Thyroid gland (tissue), 4 donors: Measurements from ENCODE around the gene CHTF18. TPM values are rescaled to one million over a fixed set of nuclear protein-coding genes. Genes with fewer than 3 reads are reported as not detected.

Experiments
- DNase-seq, 2 donors: peaks; one replicate each; pipeline ENCODE4 v3.0.0-alpha.2; 2019
- H3K27ac ChIP-seq, 3 donors: fragments of 200-600 bp; sonication (generic); 1 replicate in 2 of 3; 2 replicates in 1 of 3; pipeline ENCODE4 v1.5.1; 2016 to 2019; ENCODE audit warnings: mild to moderate bottlenecking in 1 of 3, moderate library complexity in 1 of 3
- H3K27me3 ChIP-seq: fragments of 200-600 bp; sonication (generic); one replicate; pipeline ENCODE4 v1.5.1; 2019
- H3K36me3 ChIP-seq, 2 donors: fragments of 200-600 bp; sonication (generic); one replicate each; pipeline ENCODE4 v1.5.1; 2016 to 2019
- H3K4me1 ChIP-seq, 2 donors: fragments of 200-600 bp; sonication (generic); one replicate each; pipeline ENCODE4 v1.5.1; 2017 to 2019
- H3K4me3 ChIP-seq, 3 donors: fragments of 200-600 bp; sonication (generic); replicated peaks in 1 of 3; 1 replicate in 2 of 3; 2 replicates in 1 of 3; pipeline ENCODE4 v1.5.1; 2016; ENCODE audit warnings: mild to moderate bottlenecking in 1 of 3
- H3K9me3 ChIP-seq: fragments of 200-600 bp; sonication (generic); one replicate; pipeline ENCODE4 v1.5.1; 2017
- CTCF ChIP-seq, 6 experiments: fragments of 200-600 bp in 3 of 6; fragments of 450-650 bp in 3 of 6; sonication (generic) in 3 of 6; IDR thresholded peaks; one replicate each; pipeline ENCODE4 v1.5.1; 2016 to 2019; ENCODE audit warnings: antibody characterized with exemption in 6 of 6, mild to moderate bottlenecking in 2 of 6, inconsistent platforms in 1 of 6, moderate library complexity in 1 of 6
- POLR2A ChIP-seq, 2 donors: fragments of 450-650 bp; IDR thresholded peaks; one replicate each; pipeline ENCODE4 v1.6.1; 2017; ENCODE audit warnings: antibody characterized with exemption in 2 of 2, mild to moderate bottlenecking in 2 of 2, moderate library complexity in 1 of 2
- WGBS, 2 donors: methylation state at CpG; one replicate each; pipeline ENCODE4 v1.1.5; 2017; 5-methylcytosine and 5-hydroxymethylcytosine counted together
- intact Hi-C: fragments of 100-400 bp; cut with DNase I; formaldehyde crosslinking; loops from one replicate; pipeline ENCODE4 v1.15.1; 2023
- total RNA-seq, 4 donors: library from RNA; depleted of rRNA; stranded (reverse); fragments of >200 nt; gene quantifications; one replicate each; pipeline ENCODE4 v1.2.3, GENCODE V29; 2016

CHTF18 gene
- total RNA-seq, 4 donors from 2014 or later = 10.1 to 14.6 (median 11.7) TPM

GRCh38 chr16:797120-797420, 8.7 kb downstream of the CHTF18 start:
- 100% methylated on average over 2 of the region's 2 CpGs for WGBS, 2 donors
- Histone ChIP-seq H3K36me3 (no peaks in the 10 kb centered on the region), H3K4me3 (no peak overlapping the region), H3K27ac (no peak overlapping the region), H3K9me3 (no peaks in the 10 kb centered on the region), H3K4me1 (no peaks in the 10 kb centered on the region), H3K27me3 (peaks cover 8% of the 10 kb centered on the region)
- DNase-seq = no peak
- TF ChIP-seq POLR2A (IDR thresholded peaks at IDR 0.05) (no peak), CTCF (IDR thresholded peaks at IDR 0.05) (no peak)
- intact Hi-C loops = no loop called here

GRCh38 chr16:797686-798085, 9.3 kb downstream of the CHTF18 start:
- WGBS, 2 donors = 97% methylated on average over 11 to 22 of the region's 22 CpGs

GRCh38 chr16:798666-799065, 10.2 kb downstream of the CHTF18 start:
- no peak overlapping the region for H3K4me3 ChIP-seq
- intact Hi-C loops = no loop called here
- H3K4me1 ChIP-seq = no peaks in the 10 kb centered on the region
- WGBS, 2 donors = 90% methylated on average over 6 to 19 of the region's 19 CpGs
- H3K27ac ChIP-seq = no peak overlapping the region
- H3K27me3 ChIP-seq = peaks cover 8% of the 10 kb centered on the region
- H3K36me3 ChIP-seq = no peaks in the 10 kb centered on the region
- TF ChIP-seq CTCF (IDR thresholded peaks at IDR 0.05) (no peak), POLR2A (IDR thresholded peaks at IDR 0.05) (no peak)
- DNase-seq = no peak
- no peaks in the 10 kb centered on the region for H3K9me3 ChIP-seq

More at GRCh38 chr16:797686-798085, 9.3 kb downstream of the CHTF18 start:
- peaks cover 8% of the 10 kb centered on the region for H3K27me3 ChIP-seq
- no peak overlapping the region for H3K4me3 ChIP-seq
- H3K27ac ChIP-seq = no peak overlapping the region
- H3K36me3 ChIP-seq = no peaks in the 10 kb centered on the region
- TF ChIP-seq CTCF (IDR thresholded peaks at IDR 0.05) (no peak), POLR2A (IDR thresholded peaks at IDR 0.05) (no peak)
- no peaks in the 10 kb centered on the region for H3K9me3 ChIP-seq
- DNase-seq = no peak
- intact Hi-C loops = no loop called here
- H3K4me1 ChIP-seq = no peaks in the 10 kb centered on the region

- Histone ChIP-seq H3K4me3 (no peak overlapping the region), H3K36me3 (no peaks in the 10 kb centered on the region), H3K27me3 (peaks cover 8% of the 10 kb centered on the region), H3K4me1 (no peaks in the 10 kb centered on the region), H3K9me3 (no peaks in the 10 kb centered on the region), H3K27ac (no peak overlapping the region)
- TF ChIP-seq CTCF (IDR thresholded peaks at IDR 0.05) = no peak
- TF ChIP-seq POLR2A (IDR thresholded peaks at IDR 0.05) = no peak
- intact Hi-C loops = no loop called here
- 76 to 80% methylated on average over 8 to 9 of the region's 22 CpGs for WGBS, 2 donors
- no peak for DNase-seq
Measured at GRCh38 chr16:799111-799947, 10.9 kb downstream of the CHTF18 start.

GRCh38 chr16:799948-800833, 11.8 kb downstream of the CHTF18 start, which contains the start of gene GNG13:
Gene GNG13 (minus strand): TSS chr16:800734. CDS start chr16:799077, 1,657 bp downstream.
- WGBS, 2 donors = 2 to 17% methylated on average over 6 to 9 of the region's 57 CpGs
- intact Hi-C loops = no loop called here
- DNase-seq = no peak
- no peak within 1 kb of the TSS for H3K27ac ChIP-seq
- TF ChIP-seq POLR2A (IDR thresholded peaks at IDR 0.05) (no peak), CTCF (IDR thresholded peaks at IDR 0.05) (no peak)
- no peak within 1 kb of the TSS for H3K4me3 ChIP-seq
- H3K36me3 ChIP-seq = no peaks in the 10 kb centered on the region
- H3K4me1 ChIP-seq = no peaks in the 10 kb centered on the region
- H3K27me3 ChIP-seq = peaks cover 8% of the 10 kb centered on the region
- H3K9me3 ChIP-seq = no peaks in the 10 kb centered on the region
